Measurements from ENCODE around the gene ZNF823. TPM values are rescaled to one million over a fixed set of nuclear protein-coding genes. Genes with fewer than 3 reads are reported as not detected.

The ZNF823 gene
- total and polyA plus RNA-seq, 9 of the 15 experiments (the other 6 are each of a cell fraction or from before 2014, with no cell fraction given), result 4.0 to 13.4 (median 6.1) TPM

DNA sequence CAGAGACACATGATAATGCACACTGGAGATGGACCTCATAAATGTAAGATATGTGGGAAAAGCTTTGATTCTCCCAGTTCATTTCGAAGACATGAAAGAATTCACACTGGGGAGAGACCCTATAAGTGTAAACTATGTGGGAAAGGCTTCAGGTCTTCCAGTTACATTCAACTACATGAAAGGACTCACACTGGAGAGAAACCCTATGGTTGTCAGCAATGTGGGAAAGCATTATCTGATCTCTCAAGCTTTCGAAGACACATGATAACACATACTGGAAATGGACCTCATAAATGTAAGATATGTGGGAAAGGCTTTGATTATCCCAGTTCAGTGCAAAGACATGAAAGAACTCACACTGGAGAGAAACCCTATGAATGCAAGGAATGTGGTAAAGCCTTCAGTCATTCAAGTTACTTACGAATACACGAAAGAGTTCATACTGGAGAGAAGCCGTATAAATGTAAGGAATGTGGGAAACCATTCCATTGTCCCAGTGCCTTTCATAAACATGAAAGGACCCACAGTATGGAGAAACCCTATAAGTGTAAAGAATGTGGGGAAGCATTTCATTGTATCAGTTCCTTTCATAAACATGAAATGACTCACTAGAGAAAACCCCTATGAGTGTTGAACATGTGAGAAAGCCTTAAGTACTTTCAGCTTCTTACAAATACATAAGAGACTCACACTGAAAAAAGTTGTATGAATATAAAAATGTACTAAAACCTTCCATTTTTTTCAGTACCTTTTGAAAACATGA, 42.7 kb upstream of the ZNF823 start (continued):
- TF ChIP-seq TBL1XR1 (IDR thresholded peaks at IDR 0.05; ENCODE audit: low read length in 2 of 2) (no peak), POLR2A (conservative IDR thresholded peaks at IDR 0.05) (no peak), L3MBTL2 (IDR thresholded peaks at IDR 0.05) (peak; percentile 25; the same call in 1 of the 2 replicates), MED1 (CRISPR knock-in tag; IDR thresholded peaks at IDR 0.05; ENCODE audit: borderline replicate concordance) (no peak), HDAC6 (IDR thresholded peaks at IDR 0.05; ENCODE audit: low read depth, low read length) (no peak), PHF8 (IDR thresholded peaks at IDR 0.05; ENCODE audit: borderline replicate concordance, low read length) (no peak), YY1 (IDR thresholded peaks at IDR 0.05; ENCODE audit: borderline replicate concordance in 1 of 3, control insufficient read depth in 1 of 3, extremely low read depth in 1 of 3, insufficient read depth in 3 of 3, insufficient read length in 1 of 3, insufficient replicate concordance in 2 of 3, low read depth in 1 of 3, low read length in 2 of 3) (no peak), ZFP30 (CRISPR knock-in tag; IDR thresholded peaks at IDR 0.05; ENCODE audit: borderline replicate concordance) (no peak), GTF3C2 (IDR thresholded peaks at IDR 0.05; ENCODE audit: borderline replicate concordance, extremely low read depth, insufficient read length) (no peak), TAL1 (IDR thresholded peaks at IDR 0.05) (no peak), KDM2B (CRISPR knock-in tag; IDR thresholded peaks at IDR 0.05) (no peak), ETV6 (IDR thresholded peaks at IDR 0.05; ENCODE audit: borderline replicate concordance in 1 of 2, low read depth in 2 of 2, low read length in 1 of 2) (no peak), ETV6 (CRISPR knock-in tag; IDR thresholded peaks at IDR 0.05; ENCODE audit: borderline replicate concordance) (no peak), SPI1 (IDR thresholded peaks at IDR 0.05; ENCODE audit: borderline replicate concordance, low read depth, low read length) (no peak), ZNF217 (CRISPR knock-in tag; IDR thresholded peaks at IDR 0.05) (no peak), HES1 (IDR thresholded peaks at IDR 0.05; ENCODE audit: low read depth) (no peak), HNRNPL (IDR thresholded peaks at IDR 0.05; ENCODE audit: low read depth, low read length) (no peak), ZFP91 (CRISPR knock-in tag; IDR thresholded peaks at IDR 0.05) (no peak), SNAPC5 (CRISPR knock-in tag; IDR thresholded peaks at IDR 0.05) (no peak)
- TF ChIP-seq, protein P1, sequence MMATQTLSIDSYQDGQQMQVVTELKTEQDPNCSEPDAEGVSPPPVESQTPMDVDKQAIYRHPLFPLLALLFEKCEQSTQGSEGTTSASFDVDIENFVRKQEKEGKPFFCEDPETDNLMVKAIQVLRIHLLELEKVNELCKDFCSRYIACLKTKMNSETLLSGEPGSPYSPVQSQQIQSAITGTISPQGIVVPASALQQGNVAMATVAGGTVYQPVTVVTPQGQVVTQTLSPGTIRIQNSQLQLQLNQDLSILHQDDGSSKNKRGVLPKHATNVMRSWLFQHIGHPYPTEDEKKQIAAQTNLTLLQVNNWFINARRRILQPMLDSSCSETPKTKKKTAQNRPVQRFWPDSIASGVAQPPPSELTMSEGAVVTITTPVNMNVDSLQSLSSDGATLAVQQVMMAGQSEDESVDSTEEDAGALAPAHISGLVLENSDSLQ (IDR thresholded peaks at IDR 0.05), result no peak

All from K562 (cell line).